ENCODE results near the gene TTLL5. TPM values are rescaled to one million over a fixed set of nuclear protein-coding genes. Genes with fewer than 3 reads are reported as not detected.

The TTLL5 gene
- total RNA-seq, 3 donors from 2014 or later = 30.8 to 51.0 (median 32.8) TPM

- no peak overlapping the region for H3K4me3 ChIP-seq
- no peaks in the 10 kb centered on the region for H3K9me3 ChIP-seq
- no peak for DNase-seq
- no peak for ATAC-seq
- intact Hi-C loops (cut with DNase I, micrococcal nuclease) = no loop called here
- TF ChIP-seq CTCF (IDR thresholded peaks at IDR 0.05) = no peak
- H3K36me3 ChIP-seq (ENCODE audit: low read depth) = no peaks in the 10 kb centered on the region
- H3K4me1 ChIP-seq (ENCODE audit: low read depth) = no peaks in the 10 kb centered on the region
Observed at GRCh38 chr14:75649337-75649736, 11.7 kb upstream of the TTLL5 start.

GRCh38 chr14:75649773-75650172 is 11.3 kb upstream of the TTLL5 start:
- Histone ChIP-seq H3K4me1 (ENCODE audit: low read depth) (no peaks in the 10 kb centered on the region), H3K9me3 (no peaks in the 10 kb centered on the region), H3K36me3 (ENCODE audit: low read depth) (no peaks in the 10 kb centered on the region), H3K4me3 (no peak overlapping the region)
- ATAC-seq (no peak), DNase-seq (no peak)
- TF ChIP-seq CTCF (IDR thresholded peaks at IDR 0.05) = no peak
- intact Hi-C loops (cut with DNase I, micrococcal nuclease) = loop anchor here in 1 of 2 donors (5.0 kb wide), 1 partner anchor 72 kb away; the partner anchor contains the start of gene FLVCR2

- no peak for TF ChIP-seq CTCF (IDR thresholded peaks at IDR 0.05)
- no peak overlapping the region for H3K4me3 ChIP-seq
- H3K4me1 ChIP-seq (ENCODE audit: low read depth) = no peaks in the 10 kb centered on the region
- ATAC-seq (peak; percentile 22), DNase-seq (no peak)
- no peaks in the 10 kb centered on the region for H3K9me3 ChIP-seq
- H3K36me3 ChIP-seq (ENCODE audit: low read depth) = no peaks in the 10 kb centered on the region
- intact Hi-C loops (cut with DNase I, micrococcal nuclease) = loop anchor here in 1 of 2 donors (5.0 kb wide), 1 partner anchor 73 kb away; the partner anchor contains the start of gene FLVCR2
Observed at GRCh38 chr14:75650253-75651058, 10.6 kb upstream of the TTLL5 start.

GRCh38 chr14:75653563-75653962 is 7.5 kb upstream of the TTLL5 start:
- H3K36me3 ChIP-seq (ENCODE audit: low read depth) = no peaks in the 10 kb centered on the region

GRCh38 chr14:75654127-75654732 is 6.8 kb upstream of the TTLL5 start:
- H3K9me3 ChIP-seq = no peaks in the 10 kb centered on the region
- intact Hi-C loops (cut with DNase I, micrococcal nuclease) = loop anchor here (2.0 to 5.0 kb wide), 2 partner anchors 77 kb away; partner anchors contain the start of gene FLVCR2 (in 1 of the 2)
- peak; percentile 94 for TF ChIP-seq CTCF (IDR thresholded peaks at IDR 0.05)
- ATAC-seq (peak; percentile 94), DNase-seq (peak; percentile 68 to 89 (median 87))
- no peak overlapping the region for H3K4me3 ChIP-seq
- no peaks in the 10 kb centered on the region for H3K36me3 ChIP-seq (ENCODE audit: low read depth)
- H3K4me1 ChIP-seq (ENCODE audit: low read depth) = no peaks in the 10 kb centered on the region

More at GRCh38 chr14:75653563-75653962, 7.5 kb upstream of the TTLL5 start:
- intact Hi-C loops (cut with DNase I, micrococcal nuclease) = loop anchor here in 1 of 2 donors (5.0 kb wide), 1 partner anchor 76 kb away; the partner anchor contains the start of gene FLVCR2
- Histone ChIP-seq H3K9me3 (no peaks in the 10 kb centered on the region), H3K4me1 (ENCODE audit: low read depth) (no peaks in the 10 kb centered on the region), H3K4me3 (no peak overlapping the region)
- ATAC-seq = peak; percentile 64
- no peak for TF ChIP-seq CTCF (IDR thresholded peaks at IDR 0.05)
- no peak for DNase-seq
